ENCODE data around the gene LSAMP. TPM values are rescaled to one million over a fixed set of nuclear protein-coding genes. Genes with fewer than 3 reads are reported as not detected.

LSAMP gene
- total RNA-seq, 6 experiments from 2014 or later = under 0.01 to 0.22 (median 0.12) TPM; not detected in 1

- Histone ChIP-seq H3K4me1 (no peaks in the 10 kb centered on the region), H3K9me3 (no peaks in the 10 kb centered on the region), H3K27ac (no peak overlapping the region), H3K4me3 (no peak overlapping the region), H3K27me3 (no peaks in the 10 kb centered on the region), H3K36me3 (no peaks in the 10 kb centered on the region)
- DNase-seq (no peak), ATAC-seq (no peak)
- WGBS (ENCODE audit: insufficient coverage, low coverage, low lambda C conversion rate, missing lambda C conversion rate) = 53% methylated on average over 8 of the region's 8 CpGs
- TF ChIP-seq CTCF (IDR thresholded peaks at IDR 0.05) (no peak), POLR2A (IDR thresholded peaks at IDR 0.05) (no peak)
- intact Hi-C loops (cut with DNase I) = no loop called here
Measured at GRCh38 chr3:116426036-116426435, 19.3 kb downstream of the LSAMP start.

GRCh38 chr3:116425126-116425525, 20.2 kb downstream of the LSAMP start:
- Histone ChIP-seq H3K27ac (no peak overlapping the region), H3K4me1 (no peaks in the 10 kb centered on the region), H3K9me3 (no peaks in the 10 kb centered on the region), H3K27me3 (no peaks in the 10 kb centered on the region), H3K36me3 (no peaks in the 10 kb centered on the region), H3K4me3 (no peak overlapping the region)
- ATAC-seq (no peak), DNase-seq (no peak)
- WGBS (ENCODE audit: insufficient coverage, low coverage, low lambda C conversion rate, missing lambda C conversion rate) = 28% methylated on average over 2 of the region's 2 CpGs
- TF ChIP-seq CTCF (IDR thresholded peaks at IDR 0.05) = no peak
- no peak for TF ChIP-seq POLR2A (IDR thresholded peaks at IDR 0.05)
- intact Hi-C loops (cut with DNase I) = no loop called here

GRCh38 chr3:116423945-116424344, 21.3 kb downstream of the LSAMP start:
- Histone ChIP-seq H3K27me3 (no peaks in the 10 kb centered on the region), H3K4me3 (no peak overlapping the region), H3K36me3 (no peaks in the 10 kb centered on the region), H3K9me3 (no peaks in the 10 kb centered on the region), H3K4me1 (no peaks in the 10 kb centered on the region), H3K27ac (no peak overlapping the region)
- TF ChIP-seq POLR2A (IDR thresholded peaks at IDR 0.05) = no peak
- no peak for TF ChIP-seq CTCF (IDR thresholded peaks at IDR 0.05)
- DNase-seq (no peak), ATAC-seq (no peak)
- intact Hi-C loops (cut with DNase I) = no loop called here
- 0% methylated on average over 1 of the region's 1 CpG for WGBS (ENCODE audit: insufficient coverage, low coverage, low lambda C conversion rate, missing lambda C conversion rate)

- TF ChIP-seq POLR2A (IDR thresholded peaks at IDR 0.05) (no peak), CTCF (IDR thresholded peaks at IDR 0.05) (no peak)
- Histone ChIP-seq H3K27ac (no peak overlapping the region), H3K27me3 (no peaks in the 10 kb centered on the region), H3K9me3 (no peaks in the 10 kb centered on the region), H3K36me3 (no peaks in the 10 kb centered on the region), H3K4me1 (no peaks in the 10 kb centered on the region), H3K4me3 (no peak overlapping the region)
- 11% methylated on average over 3 of the region's 3 CpGs for WGBS (ENCODE audit: insufficient coverage, low coverage, low lambda C conversion rate, missing lambda C conversion rate)
- intact Hi-C loops (cut with DNase I) = no loop called here
- ATAC-seq (no peak), DNase-seq (no peak)
Measured at GRCh38 chr3:116423374-116423773, 21.9 kb downstream of the LSAMP start.

GRCh38 chr3:116417151-116417550, 28.1 kb downstream of the LSAMP start:
- WGBS (ENCODE audit: insufficient coverage, low coverage, low lambda C conversion rate, missing lambda C conversion rate) = 0% methylated on average over 1 of the region's 1 CpG
- H3K27me3 ChIP-seq = no peaks in the 10 kb centered on the region
- no peaks in the 10 kb centered on the region for H3K4me1 ChIP-seq
- H3K9me3 ChIP-seq = no peaks in the 10 kb centered on the region
- no peaks in the 10 kb centered on the region for H3K36me3 ChIP-seq
- no peak overlapping the region for H3K4me3 ChIP-seq
- intact Hi-C loops (cut with DNase I) = no loop called here
- ATAC-seq = no peak
- H3K27ac ChIP-seq = no peak overlapping the region
- DNase-seq = no peak
- no peak for TF ChIP-seq POLR2A (IDR thresholded peaks at IDR 0.05)
- TF ChIP-seq CTCF (IDR thresholded peaks at IDR 0.05) = no peak
